HCEC 1CT (cell line): ENCODE measurements around the gene DDX53.
A peak's percentile ranks its signal among the peaks of the same experiment; 100 is the strongest.

ENCODE experiments used
- DNase-seq: peaks from one replicate; pipeline ENCODE4 v3.0.0-alpha.2; 2017

The DDX53 gene

GRCh38 chrX:22999696-23000223 is at the start of gene DDX53:
Gene DDX53, plus strand, starts transcription at chrX:22999960. Its CDS starts 98 bp downstream, at chrX:23000058.
- DNase-seq = no peak

DNA sequence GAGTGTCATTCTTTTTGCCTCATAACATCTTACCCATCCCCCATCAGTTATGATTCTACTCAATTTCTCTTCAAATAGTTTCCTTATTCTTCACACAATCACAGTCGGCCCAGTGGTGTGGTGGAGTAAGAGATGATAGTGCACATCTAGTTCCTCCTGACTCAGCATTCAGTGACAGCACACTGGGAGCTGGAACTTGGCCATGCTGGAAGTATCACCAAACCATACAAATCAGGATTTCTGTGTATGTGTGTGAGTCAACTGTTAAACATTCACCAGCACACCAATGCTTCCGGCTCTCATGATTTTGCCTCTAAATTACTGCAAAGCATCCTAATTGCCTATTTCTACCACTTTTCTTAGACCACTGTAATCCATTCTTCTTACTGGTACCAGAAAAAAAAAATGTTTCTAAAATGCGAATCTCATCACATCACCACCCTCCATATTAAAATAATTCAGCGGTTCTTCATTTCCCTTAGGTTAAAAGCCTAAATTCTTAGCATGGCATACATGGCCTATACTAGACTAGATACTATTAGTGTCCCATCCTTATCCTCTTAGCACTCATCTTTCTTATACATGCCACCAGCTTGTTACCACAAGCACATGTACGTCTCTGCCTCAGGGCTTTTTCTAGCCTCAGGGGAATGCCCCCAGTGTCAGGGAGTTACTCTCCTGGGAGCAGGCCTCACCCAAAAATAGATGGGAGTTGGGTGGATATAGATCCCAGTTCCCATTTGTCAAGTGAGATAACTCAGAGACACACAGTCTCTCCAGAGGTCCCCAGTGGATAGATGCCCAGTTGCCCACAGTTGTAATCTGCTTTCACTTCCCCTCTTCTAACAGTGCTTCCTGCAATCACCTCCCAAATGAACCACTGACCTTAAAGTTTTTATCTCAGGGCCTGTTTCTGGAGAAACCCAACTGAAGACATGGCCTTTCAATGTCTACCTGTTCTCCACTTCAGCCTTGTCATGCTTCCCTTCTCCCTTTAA is 49.2 kb upstream of the DDX53 start:
- DNase-seq = peak; percentile 83

- no peak for DNase-seq
These were observed 47.8 kb upstream of the DDX53 start for GRCh38 chrX:22952010-22952409.

DNA sequence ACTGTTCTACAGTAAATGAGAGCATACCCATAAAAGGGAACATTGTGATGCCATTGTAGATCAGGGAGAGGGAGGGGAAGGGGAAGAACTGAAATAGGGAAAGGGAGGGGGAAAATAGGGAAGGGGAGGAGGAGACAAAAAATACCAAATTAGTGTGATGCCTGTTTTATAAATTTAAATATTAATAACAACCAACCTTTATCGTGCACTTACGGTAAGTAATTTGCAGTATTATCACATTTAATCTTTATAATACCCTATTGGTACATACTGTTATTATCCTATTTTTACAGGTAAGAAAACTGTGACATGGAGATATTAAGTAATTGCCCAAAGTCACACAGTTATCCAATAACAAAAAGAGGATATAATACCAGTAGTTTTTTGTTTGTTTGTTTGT is 41.5 kb upstream of the DDX53 start:
- no peak for DNase-seq

- no peak for DNase-seq
These were observed 40.4 kb upstream of the DDX53 start for GRCh38 chrX:22959204-22959920.

DNA sequence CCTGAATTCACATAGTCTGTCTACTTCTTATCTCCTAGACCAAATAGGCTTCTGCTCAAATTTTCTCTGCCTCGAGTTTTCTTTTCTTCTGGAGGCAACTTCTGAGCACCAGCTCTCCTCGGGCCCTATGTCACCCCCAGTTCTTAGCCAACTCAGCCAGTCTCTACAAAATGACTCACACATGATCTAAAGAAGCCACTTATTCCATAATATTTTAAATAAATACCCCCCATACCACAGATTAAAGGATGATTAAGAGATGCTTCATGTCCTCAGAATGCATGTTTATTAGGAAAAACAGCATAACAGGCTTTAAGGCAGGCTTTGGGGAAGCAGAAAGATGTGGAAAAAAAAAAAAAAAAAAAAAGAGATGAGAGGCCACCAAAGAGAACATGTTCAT is 36.6 kb upstream of the DDX53 start:
- peak; percentile 60 for DNase-seq

- no peak for DNase-seq
These were observed 31.3 kb upstream of the DDX53 start for GRCh38 chrX:22968494-22968893.

- no peak for DNase-seq
These were observed 30.3 kb upstream of the DDX53 start for GRCh38 chrX:22969411-22969810.

DNA sequence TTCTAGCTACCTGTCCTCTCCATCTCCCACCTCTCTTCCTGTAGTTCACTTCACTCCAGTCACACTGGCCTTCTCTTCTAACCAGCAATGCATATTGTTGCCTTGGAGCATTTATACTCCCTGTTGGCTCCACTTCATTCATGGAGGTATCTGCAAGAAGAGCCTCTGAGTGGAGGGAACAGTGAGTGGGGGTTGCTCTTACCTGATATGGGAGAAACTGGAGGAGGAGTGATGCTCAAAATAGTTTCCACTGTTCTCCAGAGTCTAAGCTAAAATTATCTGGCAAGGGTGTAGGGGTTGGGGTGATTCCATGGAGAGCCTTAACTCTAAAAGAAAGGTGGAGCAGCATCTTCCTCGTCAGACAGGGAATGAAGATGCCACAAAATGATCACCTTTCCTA is 28.9 kb upstream of the DDX53 start:
- no peak for DNase-seq

- DNase-seq = no peak
These were observed 25.1 kb upstream of the DDX53 start for GRCh38 chrX:22974616-22975015.

DNA sequence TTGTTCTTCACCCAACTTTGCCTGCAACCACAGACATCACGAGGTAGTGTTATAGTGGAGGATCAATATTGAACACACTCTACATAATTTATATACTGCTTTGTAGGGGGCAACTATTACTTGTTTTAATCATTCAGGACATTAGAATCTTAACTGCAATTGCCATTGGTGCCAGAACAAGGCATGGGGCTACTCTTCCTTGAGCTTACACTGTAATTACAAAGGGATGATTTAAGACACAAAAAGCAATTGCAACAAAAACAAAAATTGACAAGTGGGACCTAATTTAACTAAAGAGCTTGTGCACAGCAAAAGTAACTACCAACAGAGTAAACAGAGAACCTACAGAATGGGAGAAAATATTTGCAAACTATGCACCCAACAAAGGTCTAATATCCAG is 24.0 kb upstream of the DDX53 start:
- no peak for DNase-seq

- no peak for DNase-seq
These were observed 13.8 kb upstream of the DDX53 start for GRCh38 chrX:22985958-22986357.

DNA sequence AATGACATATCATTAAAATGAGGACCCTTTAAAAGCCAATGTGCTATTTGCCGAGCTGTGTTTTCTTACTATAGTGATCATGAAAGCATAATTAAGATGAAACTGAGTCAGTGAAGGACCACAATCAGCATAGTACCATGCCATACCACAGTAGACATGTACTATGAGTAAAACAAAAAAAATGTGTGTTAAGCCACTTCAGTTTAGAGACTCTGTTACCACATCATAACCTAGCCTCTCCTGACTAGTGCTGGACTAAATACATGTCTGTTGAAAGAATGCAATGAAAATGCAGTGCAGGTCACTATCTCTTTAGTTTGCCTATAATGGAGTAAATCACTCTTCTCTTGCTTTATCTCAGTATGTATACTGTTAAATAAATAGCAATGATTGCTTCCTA is 12.3 kb upstream of the DDX53 start:
- peak; percentile 30 for DNase-seq

DNA sequence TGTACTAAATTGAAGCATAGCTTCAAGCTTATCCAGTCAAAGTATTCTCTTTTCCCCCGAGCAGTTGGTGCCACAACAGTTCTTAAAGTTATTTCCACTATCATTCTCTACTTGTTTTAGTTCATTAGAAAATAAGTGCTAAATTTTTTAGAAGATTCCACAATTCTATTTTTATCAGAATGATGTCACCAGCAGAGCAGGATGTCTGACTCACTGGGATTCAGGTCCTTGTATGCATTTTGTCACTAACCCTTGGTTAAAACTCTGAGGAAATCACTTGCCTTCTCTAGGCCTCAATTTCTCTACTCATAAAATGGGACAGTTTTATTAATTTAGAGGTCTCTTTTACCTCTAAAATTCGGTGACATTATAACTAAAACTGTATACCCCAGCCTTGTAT is 3.4 kb downstream of the DDX53 start:
- DNase-seq = peak; percentile 40

GRCh38 chrX:23008431-23009099 is 8.8 kb downstream of the DDX53 start:
- DNase-seq = peak; percentile 38

DNA sequence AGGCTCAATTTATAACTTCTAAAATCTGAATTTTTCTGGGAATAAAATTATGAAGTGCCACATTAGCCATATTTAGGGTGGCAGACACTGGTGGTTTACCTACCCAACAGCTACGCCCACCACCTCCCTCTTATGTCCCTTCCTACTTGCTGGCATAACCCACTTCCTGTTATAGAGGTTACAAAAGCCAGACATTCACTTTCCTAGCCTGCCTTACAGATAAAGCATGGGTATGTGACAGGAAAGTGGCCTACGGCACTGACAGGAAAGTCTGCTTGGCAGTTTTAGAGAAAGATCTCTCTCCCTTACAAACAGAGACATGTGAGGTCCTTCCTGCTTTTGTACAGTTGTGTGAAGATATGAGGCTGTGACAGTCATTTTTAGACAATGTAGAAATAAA is 12.4 kb downstream of the DDX53 start:
- DNase-seq = no peak

DNA sequence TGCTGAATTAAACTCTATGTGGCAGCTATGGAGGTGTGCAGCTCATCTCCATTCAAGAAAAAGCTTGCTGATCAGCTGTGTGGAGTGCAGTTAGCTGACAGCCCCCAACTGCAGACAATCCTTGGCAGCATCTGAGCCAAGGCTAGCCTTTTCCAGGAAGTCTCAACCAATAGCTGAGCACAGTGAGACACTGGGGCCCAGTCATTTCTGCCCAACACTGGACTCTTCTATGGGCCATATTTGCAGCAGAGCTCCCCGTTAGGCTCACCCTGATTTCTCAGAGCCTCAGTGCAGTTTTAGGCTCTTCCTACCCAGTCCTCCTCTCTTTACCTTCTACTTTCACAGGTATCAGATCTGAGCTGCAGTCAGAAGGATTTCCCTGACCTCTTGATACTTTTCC is 12.9 kb downstream of the DDX53 start:
- DNase-seq = no peak

- no peak for DNase-seq
These were observed 13.6 kb downstream of the DDX53 start for GRCh38 chrX:23013366-23013765.

GRCh38 chrX:23031600-23031999 is 31.8 kb downstream of the DDX53 start:
- no peak for DNase-seq

GRCh38 chrX:23035493-23035892 is 35.7 kb downstream of the DDX53 start:
- no peak for DNase-seq

DNA sequence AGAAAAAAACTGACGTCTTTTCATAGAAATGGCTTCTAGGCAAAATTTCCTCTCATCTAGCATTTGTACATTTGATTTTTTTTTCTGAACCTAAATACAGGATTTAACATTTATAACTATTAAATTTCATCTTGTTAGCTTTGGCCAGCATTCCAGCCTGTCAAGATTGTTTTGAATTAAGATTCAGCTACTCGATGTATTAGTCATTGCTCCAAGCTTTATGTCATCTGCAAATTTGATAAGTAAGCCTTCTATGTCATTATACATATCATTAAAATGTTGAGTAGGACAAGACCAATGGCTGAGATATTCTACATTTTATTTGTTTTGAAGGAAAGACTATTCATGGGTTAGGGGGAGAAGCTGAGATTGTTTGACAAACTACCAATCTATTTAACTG is 46.7 kb downstream of the DDX53 start:
- no peak for DNase-seq

GRCh38 chrX:23048806-23049573 is 49.2 kb downstream of the DDX53 start:
- DNase-seq = no peak
